Activated CD8-positive, alpha-beta memory T cell treated with anti-CD3 and anti-CD28 coated beads for 36 hours (primary cell): ENCODE data around the gene SCN7A. TPM values are rescaled to one million over a fixed set of nuclear protein-coding genes. Genes with fewer than 3 reads are reported as not detected.

Experiments used
- CTCF ChIA-PET: fragments of 350-600 bp; sonication (Branson Sonifier 250); formaldehyde crosslinking; loops from one replicate; lab custom pipeline; 2021; ENCODE audit warnings: antibody characterized with exemption; lab: Charles Lee
- POLR2A ChIA-PET: fragments of 350-600 bp; sonication (Branson Sonifier 250); formaldehyde crosslinking; loops from one replicate; lab custom pipeline; 2021; ENCODE audit warnings: antibody characterized with exemption; lab: Charles Lee
- total RNA-seq, 2 experiments: library from RNA; stranded (reverse); gene quantifications; one replicate each; pipeline ENCODE4 v1.2.3, GENCODE V29; 2021

SCN7A gene
- total RNA-seq = not detected

- ChIA-PET CTCF (no interaction called here), POLR2A (no interaction called here)
Measured at GRCh38 chr2:166494140-166494624, at the start of gene SCN7A. Gene SCN7A, minus strand, starts transcription at chr2:166494249. Its CDS starts 16,553 bp downstream, at chr2:166477696.

- ChIA-PET POLR2A (no interaction called here), CTCF (interaction anchor here (0.7 kb wide), 1 partner anchor 1789 kb away, joined by 3 read pairs; no protein-coding TSS in a partner anchor)
Measured at GRCh38 chr2:166539340-166540162, 45.5 kb upstream of the SCN7A start.

GRCh38 chr2:166536111-166536510 lies 42.1 kb upstream of the SCN7A start:
- ChIA-PET CTCF (no interaction called here), POLR2A (no interaction called here)

- POLR2A ChIA-PET = no interaction called here
Measured at GRCh38 chr2:166521155-166521554, 27.1 kb upstream of the SCN7A start.

GRCh38 chr2:166520604-166521003 lies 26.6 kb upstream of the SCN7A start:
- CTCF ChIA-PET = no interaction called here
- POLR2A ChIA-PET = no interaction called here

More at GRCh38 chr2:166521155-166521554, 27.1 kb upstream of the SCN7A start:
- CTCF ChIA-PET = no interaction called here

GRCh38 chr2:166519391-166519962 lies 25.4 kb upstream of the SCN7A start:
- CTCF ChIA-PET = no interaction called here
- POLR2A ChIA-PET = no interaction called here

- CTCF ChIA-PET = no interaction called here
- POLR2A ChIA-PET = no interaction called here
Measured at GRCh38 chr2:166518634-166519390, 24.8 kb upstream of the SCN7A start.

GRCh38 chr2:166517533-166518061 lies 23.5 kb upstream of the SCN7A start:
- ChIA-PET CTCF (no interaction called here), POLR2A (no interaction called here)

GRCh38 chr2:166516712-166517303 lies 22.8 kb upstream of the SCN7A start:
- POLR2A ChIA-PET = no interaction called here
- CTCF ChIA-PET = no interaction called here

- CTCF ChIA-PET = no interaction called here
Measured at GRCh38 chr2:166513952-166514351, 19.9 kb upstream of the SCN7A start.

GRCh38 chr2:166499281-166499680 lies 5.2 kb upstream of the SCN7A start:
- CTCF ChIA-PET = no interaction called here

More at GRCh38 chr2:166513952-166514351, 19.9 kb upstream of the SCN7A start:
- POLR2A ChIA-PET = no interaction called here

GRCh38 chr2:166491461-166491860 lies 2.6 kb downstream of the SCN7A start:
- POLR2A ChIA-PET = no interaction called here
- CTCF ChIA-PET = no interaction called here

More at GRCh38 chr2:166499281-166499680, 5.2 kb upstream of the SCN7A start:
- POLR2A ChIA-PET = no interaction called here

GRCh38 chr2:166487171-166487570 lies 6.9 kb downstream of the SCN7A start:
- ChIA-PET CTCF (no interaction called here), POLR2A (no interaction called here)

- ChIA-PET CTCF (no interaction called here), POLR2A (no interaction called here)
Measured at GRCh38 chr2:166485558-166486178, 8.4 kb downstream of the SCN7A start.

GRCh38 chr2:166472332-166472731 lies 21.7 kb downstream of the SCN7A start:
- POLR2A ChIA-PET = no interaction called here

GRCh38 chr2:166468124-166469024 lies 25.7 kb downstream of the SCN7A start:
- CTCF ChIA-PET = no interaction called here
- POLR2A ChIA-PET = no interaction called here

More at GRCh38 chr2:166472332-166472731, 21.7 kb downstream of the SCN7A start:
- CTCF ChIA-PET = no interaction called here

GRCh38 chr2:166464187-166464586 lies 29.9 kb downstream of the SCN7A start:
- CTCF ChIA-PET = no interaction called here
- POLR2A ChIA-PET = no interaction called here

- CTCF ChIA-PET = no interaction called here
- POLR2A ChIA-PET = no interaction called here
Measured at GRCh38 chr2:166463640-166464039, 30.4 kb downstream of the SCN7A start.
